Mesenchymal stem cell (in vitro differentiated cells and primary cell): ENCODE data around the gene OTOP1.
"Not testable (repeated sequence)": the region's sequence is repeated elsewhere in the genome, so short reads cannot be mapped to it uniquely, and the experiment has no call there.

Experiments
- DNase-seq: peaks from one replicate; pipeline ENCODE4 v3.0.0-alpha.2; 2013
- H2AFZ ChIP-seq: one replicate; pipeline ENCODE4 v1.6.1; 2013; ENCODE audit warnings: low read depth, mild to moderate bottlenecking, control low read depth, inconsistent platforms, low read length, moderate library complexity
- H2AK5ac ChIP-seq: 2 replicates; pipeline ENCODE4 v1.6.1; 2013; ENCODE audit warnings: low read length, moderate library complexity, mild to moderate bottlenecking, inconsistent platforms; ENCODE audit not compliant: severe bottlenecking
- H2BK120ac ChIP-seq: one replicate; pipeline ENCODE4 v1.6.1; 2013; ENCODE audit warnings: low read depth, mild to moderate bottlenecking, inconsistent platforms, low read length, moderate library complexity
- H2BK12ac ChIP-seq, 2 experiments: one replicate each; pipeline ENCODE4 v1.6.1; 2013; ENCODE audit warnings: inconsistent platforms in 2 of 2, low read length in 2 of 2, mild to moderate bottlenecking in 2 of 2, moderate library complexity in 2 of 2, control low read depth in 1 of 2
- H2BK15ac ChIP-seq: one replicate; pipeline ENCODE4 v1.6.1; 2013; ENCODE audit warnings: mild to moderate bottlenecking, low read depth, inconsistent platforms; ENCODE audit not compliant: poor library complexity, severe bottlenecking
- H2BK5ac ChIP-seq: 2 replicates; pipeline ENCODE4 v1.6.1; 2013; ENCODE audit warnings: low read depth, mild to moderate bottlenecking, low read length, control low read depth, inconsistent platforms; ENCODE audit not compliant: poor library complexity, severe bottlenecking
- H3K14ac ChIP-seq, 2 experiments: one replicate each; pipeline ENCODE4 v1.6.1; 2013; ENCODE audit warnings: inconsistent platforms in 2 of 2, low read length in 2 of 2, control low read depth in 1 of 2, mild to moderate bottlenecking in 1 of 2, moderate library complexity in 1 of 2
- H3K18ac ChIP-seq, 2 experiments: one replicate each; pipeline ENCODE4 v1.6.1; 2013; ENCODE audit warnings: inconsistent platforms in 2 of 2, low read length in 2 of 2, control low read depth in 1 of 2, low read depth in 1 of 2, mild to moderate bottlenecking in 1 of 2
- H3K23ac ChIP-seq, 2 experiments: one replicate each; pipeline ENCODE4 v1.6.1; 2013; ENCODE audit warnings: inconsistent platforms in 2 of 2, low read length in 2 of 2, mild to moderate bottlenecking in 2 of 2, moderate library complexity in 2 of 2, control low read depth in 1 of 2
- H3K27ac ChIP-seq: 2 replicates; pipeline ENCODE4 v1.5.1; 2013; ENCODE audit warnings: mild to moderate bottlenecking, moderate library complexity, low read length, control low read depth, inconsistent platforms; ENCODE audit not compliant: poor library complexity, severe bottlenecking
- H3K27me3 ChIP-seq, 2 experiments: 2 replicates each; pipeline versions ENCODE4 v1.6.1 to v1.7.0; 2013; ENCODE audit warnings: low read length in 2 of 2, mild to moderate bottlenecking in 2 of 2, moderate library complexity in 2 of 2, control low read depth in 1 of 2, inconsistent platforms in 1 of 2; ENCODE audit not compliant: control insufficient read depth in 1 of 2, insufficient read depth in 1 of 2
- H3K36me3 ChIP-seq, 2 experiments: 2 replicates each; pipeline versions ENCODE4 v1.6.1 to v1.7.0; 2013; ENCODE audit warnings: low read length in 2 of 2, control low read depth in 1 of 2, inconsistent platforms in 1 of 2, low read depth in 1 of 2, mild to moderate bottlenecking in 1 of 2; ENCODE audit not compliant: insufficient read depth in 2 of 2, control insufficient read depth in 1 of 2
- H3K4ac ChIP-seq, 2 experiments: one replicate each; pipeline ENCODE4 v1.6.1; 2013; ENCODE audit warnings: inconsistent platforms in 2 of 2, low read length in 2 of 2, mild to moderate bottlenecking in 2 of 2, moderate library complexity in 2 of 2, control low read depth in 1 of 2, low read depth in 1 of 2
- H3K4me1 ChIP-seq: 2 replicates; pipeline ENCODE4 v1.6.1; 2013; ENCODE audit warnings: low read depth, low read length, control low read depth; ENCODE audit not compliant: control insufficient read depth, insufficient read depth
- H3K4me2 ChIP-seq: 2 replicates; pipeline ENCODE4 v1.6.1; 2013; ENCODE audit warnings: low read length, mild to moderate bottlenecking, inconsistent platforms; ENCODE audit not compliant: poor library complexity, severe bottlenecking
- H3K4me3 ChIP-seq, 2 experiments: 2 replicates each; pipeline versions ENCODE4 v1.5.1 to v1.7.0; 2013; ENCODE audit warnings: low read length in 2 of 2, mild to moderate bottlenecking in 2 of 2, control low read depth in 1 of 2, low read depth in 1 of 2; ENCODE audit not compliant: insufficient read depth in 1 of 2
- H3K79me1 ChIP-seq: replicated peaks from 2 replicates; pipeline ENCODE4 v1.6.1; 2013; ENCODE audit warnings: mild to moderate bottlenecking, control low read depth, low read length, inconsistent platforms; ENCODE audit not compliant: poor library complexity, severe bottlenecking
- H3K9ac ChIP-seq: 2 replicates; pipeline ENCODE4 v1.7.0; 2013; ENCODE audit warnings: mild to moderate bottlenecking, low read length, moderate library complexity
- H3K9me3 ChIP-seq: 2 replicates; pipeline ENCODE4 v1.7.0; 2013; ENCODE audit warnings: mild to moderate bottlenecking, low read length; ENCODE audit not compliant: control insufficient read depth
- H4K8ac ChIP-seq: one replicate; pipeline ENCODE4 v1.6.1; 2013; ENCODE audit warnings: inconsistent platforms, mild to moderate bottlenecking, low read length, moderate library complexity
- H4K91ac ChIP-seq: one replicate; pipeline ENCODE4 v1.6.1; 2013; ENCODE audit warnings: mild to moderate bottlenecking, low read length, inconsistent platforms
- WGBS: methylation state at CpG from one replicate; pipeline ENCODE4 v1.1.7; 2013; ENCODE audit warnings: mixed read lengths; 5-methylcytosine and 5-hydroxymethylcytosine counted together

The OTOP1 gene

GRCh38 chr4:4200624-4201023 lies 26.1 kb downstream of the OTOP1 start:
- no peak overlapping the region for H3K14ac ChIP-seq
- no peak overlapping the region for H2BK15ac ChIP-seq
- H3K9me3 ChIP-seq: no peaks in the 10 kb centered on the region
- no peaks in the 10 kb centered on the region for H3K79me1 ChIP-seq
- H3K27me3 ChIP-seq: peaks cover 5 to 18% of the 10 kb centered on the region in 2 experiments
- H3K9ac ChIP-seq: no peak overlapping the region
- no peak overlapping the region for H2BK120ac ChIP-seq
- no peaks in the 10 kb centered on the region for H3K36me3 ChIP-seq
- H3K23ac ChIP-seq: no peak overlapping the region
- H3K4me3 ChIP-seq: no peak overlapping the region
- H3K18ac ChIP-seq: no peak overlapping the region
- no peak overlapping the region for H4K8ac ChIP-seq
- 76% methylated on average over 4 of the region's 4 CpGs for WGBS
- H2AK5ac ChIP-seq: no peak overlapping the region
- H4K91ac ChIP-seq: no peak overlapping the region
- H2BK12ac ChIP-seq: no peak overlapping the region
- no peak overlapping the region for H2BK5ac ChIP-seq
- H3K27ac ChIP-seq: no peak overlapping the region
- no peak for DNase-seq
- no peak overlapping the region for H3K4ac ChIP-seq
- H2AFZ ChIP-seq: no peak overlapping the region
- no peak overlapping the region for H3K4me2 ChIP-seq
- H3K4me1 ChIP-seq: no peaks in the 10 kb centered on the region

- H3K4me3 ChIP-seq: no peak overlapping the region
- WGBS: 80% methylated on average over 3 of the region's 3 CpGs
Observed at GRCh38 chr4:4195354-4195753, 31.4 kb downstream of the OTOP1 start.

GRCh38 chr4:4188557-4188956 lies 38.2 kb downstream of the OTOP1 start:
- H3K79me1 ChIP-seq, H2BK12ac ChIP-seq, H3K9ac ChIP-seq, H4K8ac ChIP-seq, H2BK15ac ChIP-seq, H3K4me3 ChIP-seq, H2BK120ac ChIP-seq, DNase-seq, H3K18ac ChIP-seq, H3K4ac ChIP-seq, H3K36me3 ChIP-seq, H3K27ac ChIP-seq, H3K14ac ChIP-seq, H4K91ac ChIP-seq, H2AFZ ChIP-seq, H3K4me1 ChIP-seq, H2AK5ac ChIP-seq, H3K23ac ChIP-seq, H3K9me3 ChIP-seq, H3K4me2 ChIP-seq, H2BK5ac ChIP-seq: not testable (repeated sequence)
- H3K27me3 ChIP-seq: peaks cover 16 to 18% of the 10 kb centered on the region in 2 experiments
- WGBS: 100% methylated on average over 1 of the region's 3 CpGs

More at GRCh38 chr4:4195354-4195753, 31.4 kb downstream of the OTOP1 start:
- Histone ChIP-seq H2BK120ac (no peak overlapping the region), H3K9me3 (no peaks in the 10 kb centered on the region), H3K36me3 (no peaks in the 10 kb centered on the region), H3K4me2 (no peak overlapping the region), H4K91ac (no peak overlapping the region), H2BK12ac (no peak overlapping the region), H3K14ac (peak overlapping the region in 1 of 2 experiments; percentile 8), H3K27ac (no peak overlapping the region), H3K79me1 (no peaks in the 10 kb centered on the region), H3K18ac (no peak overlapping the region), H3K4ac (no peak overlapping the region), H3K9ac (no peak overlapping the region), H2BK5ac (no peak overlapping the region), H4K8ac (no peak overlapping the region), H3K23ac (no peak overlapping the region), H2AK5ac (no peak overlapping the region), H3K27me3 (peaks cover 0 to 12% of the 10 kb centered on the region in 2 experiments), H2AFZ (no peak overlapping the region), H2BK15ac (no peak overlapping the region), H3K4me1 (no peaks in the 10 kb centered on the region)
- DNase-seq: no peak

DNA sequence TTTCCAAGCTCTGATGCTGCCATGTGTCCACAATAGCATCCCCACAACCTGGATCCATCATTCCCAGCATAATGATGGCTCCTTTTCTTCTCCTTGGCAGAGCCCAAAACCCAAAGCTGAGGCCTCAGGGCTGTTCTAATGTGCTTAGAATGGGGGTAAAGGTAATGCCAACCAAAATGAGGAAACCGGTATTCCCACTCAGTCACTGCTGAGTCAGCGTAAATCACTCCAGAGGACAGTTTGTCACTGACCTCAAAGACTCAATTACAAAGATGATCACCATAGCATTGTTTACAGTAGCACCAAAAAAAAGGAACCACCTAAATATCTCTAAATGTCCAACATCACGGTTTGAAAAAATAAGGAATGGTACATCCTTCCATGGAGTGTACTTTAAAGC lies 41.2 kb downstream of the OTOP1 start:
- Histone ChIP-seq H2AFZ (no peak overlapping the region), H3K4ac (no peak overlapping the region), H3K27ac (no peak overlapping the region), H2BK5ac (no peak overlapping the region), H2BK15ac (no peak overlapping the region), H3K14ac (no peak overlapping the region), H3K4me3 (no peak overlapping the region), H3K18ac (no peak overlapping the region), H2BK120ac (no peak overlapping the region), H3K23ac (no peak overlapping the region), H3K79me1 (no peaks in the 10 kb centered on the region), H3K9me3 (no peaks in the 10 kb centered on the region), H3K9ac (no peak overlapping the region), H2BK12ac (no peak overlapping the region), H3K27me3 (peaks cover 5 to 34% of the 10 kb centered on the region in 2 experiments), H4K91ac (no peak overlapping the region), H4K8ac (no peak overlapping the region), H3K4me2 (no peak overlapping the region), H3K4me1 (no peaks in the 10 kb centered on the region), H3K36me3 (no peaks in the 10 kb centered on the region), H2AK5ac (no peak overlapping the region)
- 87% methylated on average over 3 of the region's 3 CpGs for WGBS
- DNase-seq: no peak
